Sigmoid colon (tissue), 4 donors: ENCODE results near the gene GAS6.

Experiments used
- CTCF ChIP-seq, 4 experiments: fragments of 450-650 bp in 3 of 4; fragments of 200-600 bp in 1 of 4; IDR thresholded peaks; one replicate each; pipeline ENCODE4 v1.5.1; 2016 to 2019; ENCODE audit warnings: antibody characterized with exemption in 4 of 4, mild to moderate bottlenecking in 3 of 4, moderate library complexity in 2 of 4
- EP300 ChIP-seq, 4 donors: sonication (generic); formaldehyde crosslinking; IDR thresholded peaks; one replicate each; pipeline ENCODE4 v1.6.1; 2017; ENCODE audit warnings: antibody characterized with exemption in 4 of 4
- POLR2A ChIP-seq, 2 donors: fragments of 450-650 bp; IDR thresholded peaks; one replicate each; pipeline ENCODE4 v1.6.1; 2016; ENCODE audit warnings: antibody characterized with exemption in 2 of 2, mild to moderate bottlenecking in 2 of 2, moderate library complexity in 2 of 2
- POLR2AphosphoS5 ChIP-seq, 4 donors: sonication (generic); formaldehyde crosslinking; IDR thresholded peaks; one replicate each; pipeline ENCODE4 v1.6.1; 2017; ENCODE audit warnings: antibody characterized with exemption in 4 of 4

DNA sequence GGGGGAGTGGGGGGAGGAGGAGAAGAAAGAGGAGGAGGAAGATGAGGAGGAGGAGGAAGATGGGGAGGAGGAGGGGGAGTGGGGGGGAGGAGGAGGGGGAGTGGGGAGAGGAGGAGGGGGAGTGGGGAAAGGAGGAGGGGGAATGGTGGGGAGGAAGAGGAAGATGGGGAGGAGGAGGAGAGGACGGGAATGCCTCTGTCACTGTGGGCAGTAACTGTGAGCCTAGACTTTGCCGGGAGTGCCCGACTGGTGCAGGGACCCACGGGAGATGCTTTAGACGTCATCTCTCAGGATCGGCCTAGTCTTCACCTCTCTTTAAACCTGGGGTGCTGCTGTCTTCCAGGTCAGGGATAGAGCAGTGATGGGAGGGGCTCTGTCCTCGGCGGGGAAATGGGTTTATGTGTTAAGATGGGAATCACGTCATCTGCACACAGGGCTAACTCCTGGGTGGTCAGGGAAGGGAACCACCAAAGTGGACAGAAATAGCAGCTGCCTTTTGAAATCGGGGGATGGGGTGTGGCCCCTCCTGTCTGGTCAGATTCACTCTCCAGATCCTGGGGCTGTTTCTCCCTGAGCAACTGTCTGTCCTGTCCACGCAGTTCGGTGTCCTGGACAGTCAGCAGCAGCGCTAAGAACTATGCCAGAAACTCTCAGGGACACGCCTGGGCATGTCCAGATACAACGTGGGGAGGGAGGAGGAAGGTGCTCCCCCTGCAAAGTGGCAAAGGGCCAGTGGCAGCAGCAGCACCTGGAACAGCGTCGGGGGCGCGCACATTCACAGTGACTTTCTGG is 26.9 kb downstream of the GAS6 start:
- TF ChIP-seq POLR2AphosphoS5 (IDR thresholded peaks at IDR 0.05) (peak in 1 of 4 donors; percentile 56), CTCF (IDR thresholded peaks at IDR 0.05) (no peak), POLR2A (IDR thresholded peaks at IDR 0.05) (no peak), EP300 (IDR thresholded peaks at IDR 0.05) (no peak)
